DOHH2 (cell line): ENCODE results near the gene BCL2L1.

Experiments
- H3F3A ChIP-seq: fragments of 200-600 bp; sonication (generic), shearing (Covaris generic); 2 replicates; pipeline ENCODE4 v1.6.0; 2016; ENCODE audit warnings: antibody characterized with exemption, mild to moderate bottlenecking; ENCODE audit not compliant: control insufficient read depth, insufficient read depth
- H3K27ac ChIP-seq: fragments of 200-600 bp; sonication (generic); 2 replicates; pipeline ENCODE4 v1.5.1; 2014; ENCODE audit warnings: low read depth, mild to moderate bottlenecking, low read length, moderate library complexity
- H3K27me3 ChIP-seq: fragments of 200-600 bp; sonication (generic); 2 replicates; pipeline ENCODE4 v1.6.1; 2014; ENCODE audit warnings: mild to moderate bottlenecking, low read length, mixed read lengths; ENCODE audit not compliant: control insufficient read depth
- H3K36me3 ChIP-seq: fragments of 200-600 bp; sonication (generic); 2 replicates; pipeline ENCODE4 v1.6.1; 2014; ENCODE audit warnings: mild to moderate bottlenecking, low read length, moderate library complexity, mixed read lengths; ENCODE audit not compliant: control insufficient read depth
- H3K4me1 ChIP-seq: fragments of 200-600 bp; sonication (generic); 2 replicates; pipeline ENCODE4 v1.6.1; 2014; ENCODE audit warnings: mild to moderate bottlenecking, low read length, mixed read lengths; ENCODE audit not compliant: control insufficient read depth
- H3K4me2 ChIP-seq: fragments of 200-600 bp; sonication (generic); 2 replicates; pipeline ENCODE4 v1.6.0; 2014; ENCODE audit warnings: mild to moderate bottlenecking, low read length, moderate library complexity
- H3K4me3 ChIP-seq: fragments of 200-600 bp; sonication (generic); 2 replicates; pipeline ENCODE4 v1.5.1; 2014; ENCODE audit warnings: mild to moderate bottlenecking, low read length, mixed read lengths
- H3K79me2 ChIP-seq: fragments of 200-600 bp; sonication (generic); 2 replicates; pipeline ENCODE4 v1.6.1; 2014; ENCODE audit warnings: mild to moderate bottlenecking, low read length, mixed read lengths; ENCODE audit not compliant: control insufficient read depth
- H3K9me2 ChIP-seq: fragments of 200-600 bp; sonication (generic); replicated peaks from 2 replicates; pipeline ENCODE4 v1.6.1; 2014; ENCODE audit warnings: mild to moderate bottlenecking, low read length, mixed read lengths; ENCODE audit not compliant: control insufficient read depth
- H3K9me3 ChIP-seq: fragments of 200-600 bp; sonication (generic); 2 replicates; pipeline ENCODE4 v1.6.1; 2014; ENCODE audit warnings: antibody characterized with exemption, low read length, mixed read lengths; ENCODE audit not compliant: control insufficient read depth, insufficient read depth
- H4K20me1 ChIP-seq: fragments of 200-600 bp; sonication (generic); 2 replicates; pipeline ENCODE4 v1.6.0; 2014; ENCODE audit warnings: low read depth, mild to moderate bottlenecking, antibody characterized with exemption, low read length, moderate library complexity; ENCODE audit not compliant: control insufficient read depth, insufficient read depth
- CTCF ChIP-seq: fragments of 200-600 bp; sonication (generic); IDR thresholded peaks from one replicate; pipeline ENCODE4 v1.5.1; 2014; ENCODE audit warnings: antibody characterized with exemption, mild to moderate bottlenecking, low read depth, low read length; ENCODE audit not compliant: poor library complexity, severe bottlenecking
- EZH2phosphoT487 ChIP-seq: fragments of 200-600 bp; sonication (generic); IDR thresholded peaks from 2 replicates; pipeline ENCODE4 v1.6.1; 2017; ENCODE audit warnings: borderline replicate concordance, mild to moderate bottlenecking, antibody characterized with exemption, low read length, moderate library complexity, mixed read lengths

BCL2L1 gene

GRCh38 chr20:31705191-31705590, 17.5 kb downstream of the BCL2L1 start:
- no peaks in the 10 kb centered on the region for H3F3A ChIP-seq
- peaks cover 19% of the 10 kb centered on the region for H3K4me1 ChIP-seq

GRCh38 chr20:31704225-31705119, 18.2 kb downstream of the BCL2L1 start:
- peaks cover 22% of the 10 kb centered on the region for H3K36me3 ChIP-seq
- H3K27me3 ChIP-seq: no peaks in the 10 kb centered on the region
- H3K9me3 ChIP-seq: no peaks in the 10 kb centered on the region
- H3K27ac ChIP-seq: no peak overlapping the region
- no peak overlapping the region for H3K4me3 ChIP-seq
- peaks cover 3% of the 10 kb centered on the region; the same call in 1 of the 2 replicates for H3K79me2 ChIP-seq
- no peak overlapping the region for H3K4me2 ChIP-seq
- H3F3A ChIP-seq: no peaks in the 10 kb centered on the region
- TF ChIP-seq CTCF: no peak
- no peak for TF ChIP-seq EZH2phosphoT487
- H4K20me1 ChIP-seq: no peaks in the 10 kb centered on the region
- peaks cover 19% of the 10 kb centered on the region for H3K4me1 ChIP-seq
- no peaks in the 10 kb centered on the region for H3K9me2 ChIP-seq

More at GRCh38 chr20:31705191-31705590, 17.5 kb downstream of the BCL2L1 start:
- peaks cover 3% of the 10 kb centered on the region; the same call in 1 of the 2 replicates for H3K79me2 ChIP-seq
- no peaks in the 10 kb centered on the region for H3K9me3 ChIP-seq
- H3K4me2 ChIP-seq: no peak overlapping the region
- H3K4me3 ChIP-seq: no peak overlapping the region
- H4K20me1 ChIP-seq: no peaks in the 10 kb centered on the region
- TF ChIP-seq EZH2phosphoT487: no peak
- TF ChIP-seq CTCF: no peak
- no peaks in the 10 kb centered on the region for H3K9me2 ChIP-seq
- H3K27ac ChIP-seq: no peak overlapping the region
- H3K36me3 ChIP-seq: peaks cover 25% of the 10 kb centered on the region
- H3K27me3 ChIP-seq: no peaks in the 10 kb centered on the region

GRCh38 chr20:31701591-31701990, 21.1 kb downstream of the BCL2L1 start:
- H3K4me1 ChIP-seq: peaks cover 5% of the 10 kb centered on the region; the same call in 1 of the 2 replicates

More at GRCh38 chr20:31701591-31701990, 21.1 kb downstream of the BCL2L1 start:
- Histone ChIP-seq H3K9me3 (no peaks in the 10 kb centered on the region), H3K79me2 (peaks cover 3% of the 10 kb centered on the region; the same call in 1 of the 2 replicates), H3K27me3 (no peaks in the 10 kb centered on the region), H3F3A (no peaks in the 10 kb centered on the region), H3K9me2 (no peaks in the 10 kb centered on the region), H3K27ac (no peak overlapping the region), H3K4me3 (no peak overlapping the region), H4K20me1 (no peaks in the 10 kb centered on the region), H3K36me3 (peaks cover 2% of the 10 kb centered on the region; the same call in 1 of the 2 replicates), H3K4me2 (no peak overlapping the region)
- no peak for TF ChIP-seq CTCF
- no peak for TF ChIP-seq EZH2phosphoT487
